H1 (cell line): Measurements from ENCODE around the gene LEFTY2. TPM values are rescaled to one million over a fixed set of nuclear protein-coding genes. Genes with fewer than 3 reads are reported as not detected.
A peak's percentile ranks its signal among the peaks of the same experiment; 100 is the strongest.
"Not testable (repeated sequence)": the region's sequence is repeated elsewhere in the genome, so short reads cannot be mapped to it uniquely, and the experiment has no call there.

Source experiments
- CTCF ChIA-PET: fragments of 300-600 bp; sonication (Branson Sonifier 250); formaldehyde crosslinking; loops from one replicate; lab custom pipeline; 2021; ENCODE audit not compliant: partially characterized antibody; lab: Charles Lee
- POLR2A ChIA-PET: fragments of 300-600 bp; sonication (Branson Sonifier 250); formaldehyde crosslinking; loops from one replicate; lab custom pipeline; 2021; ENCODE audit warnings: inconsistent platforms; ENCODE audit not compliant: partially characterized antibody; lab: Charles Lee
- DNase-seq, 2 experiments: peaks; one replicate each; pipeline versions ENCODE4 v3.0.0 to v3.0.0-alpha.2; 2010 to 2022; ENCODE audit warnings: low spot score in 2 of 2, low read depth in 1 of 2, mixed read lengths in 1 of 2
- FAIRE-seq: peaks from 2 replicates; lab custom pipeline; 2011; peaks lifted over from hg19 to GRCh38; lab: Jason Lieb, UNC
- H2AFZ ChIP-seq: 2 replicates; pipeline ENCODE4 v1.8.1; 2012; ENCODE audit warnings: low read length, inconsistent platforms
- H2AK5ac ChIP-seq: 2 replicates; pipeline ENCODE4 v1.6.1; 2013; ENCODE audit warnings: low read depth, low read length
- H2BK120ac ChIP-seq: replicated peaks from 2 replicates; pipeline ENCODE3; 2013; ENCODE audit warnings: low read depth, low read length, inconsistent platforms
- H2BK12ac ChIP-seq: 2 replicates; pipeline ENCODE4 v1.6.1; 2013; ENCODE audit warnings: low read depth, low read length
- H2BK15ac ChIP-seq: 2 replicates; pipeline ENCODE4 v1.6.1; 2013; ENCODE audit warnings: low read length
- H2BK20ac ChIP-seq: 2 replicates; pipeline ENCODE4 v1.6.1; 2013; ENCODE audit warnings: low read length
- H2BK5ac ChIP-seq: 2 replicates; pipeline ENCODE4 v1.6.1; 2013; ENCODE audit warnings: low read depth, low read length
- H3K14ac ChIP-seq: 2 replicates; pipeline ENCODE4 v1.6.1; 2013; ENCODE audit warnings: inconsistent platforms; ENCODE audit not compliant: insufficient read length
- H3K18ac ChIP-seq: 2 replicates; pipeline ENCODE4 v1.6.1; 2013; ENCODE audit warnings: low read length; ENCODE audit errors: extremely low read depth
- H3K23ac ChIP-seq: 2 replicates; pipeline ENCODE4 v1.6.1; 2013; ENCODE audit warnings: inconsistent platforms; ENCODE audit not compliant: insufficient read length
- H3K23me2 ChIP-seq: 2 replicates; pipeline ENCODE4 v1.6.1; 2013; ENCODE audit warnings: low read depth, low read length
- H3K27ac ChIP-seq: 2 replicates; pipeline ENCODE4 v1.6.1; 2011; ENCODE audit warnings: low read depth, low read length, inconsistent platforms
- H3K27me3 ChIP-seq, 4 experiments: replicated peaks in 1 of 4; 1 replicate in 1 of 4; 2 replicates in 3 of 4; pipeline versions ENCODE4 v1.6.1 to v1.8.1; 2011 to 2013; ENCODE audit warnings: low read length in 3 of 4, mild to moderate bottlenecking in 3 of 4, inconsistent platforms in 2 of 4, mixed read lengths in 2 of 4, moderate library complexity in 1 of 4; ENCODE audit not compliant: control insufficient read depth in 3 of 4, insufficient read depth in 3 of 4; ENCODE audit errors: extremely low read depth in 1 of 4
- H3K36me3 ChIP-seq, 4 experiments: 2 replicates each; pipeline versions ENCODE4 v1.6.1 to v1.8.1; 2011 to 2013; ENCODE audit warnings: mild to moderate bottlenecking in 4 of 4, low read length in 3 of 4, moderate library complexity in 2 of 4, control low read depth in 1 of 4, inconsistent platforms in 1 of 4; ENCODE audit not compliant: insufficient read depth in 4 of 4, control insufficient read depth in 2 of 4
- H3K4ac ChIP-seq: replicated peaks from 2 replicates; pipeline ENCODE3; 2013; ENCODE audit warnings: low read length, low read depth, mixed read lengths, inconsistent platforms; ENCODE audit not compliant: insufficient read length
- H3K4me1 ChIP-seq, 4 experiments: replicated peaks in 1 of 4; 1 replicate in 1 of 4; 2 replicates in 3 of 4; pipeline versions ENCODE4 v1.6.1 to v1.8.1; 2011 to 2013; ENCODE audit warnings: low read length in 3 of 4, inconsistent platforms in 2 of 4, mixed read lengths in 1 of 4; ENCODE audit not compliant: insufficient read depth in 4 of 4, control insufficient read depth in 3 of 4
- H3K4me2 ChIP-seq, 2 experiments: 2 replicates each; pipeline versions ENCODE4 v1.6.1 to v1.8.1; 2011 to 2013; ENCODE audit warnings: low read depth in 2 of 2, low read length in 2 of 2, control low read depth in 1 of 2, inconsistent platforms in 1 of 2, mild to moderate bottlenecking in 1 of 2; ENCODE audit not compliant: insufficient read depth in 1 of 2
- H3K4me3 ChIP-seq, 4 experiments: fragments of 200-600, 300-600 bp in 1 of 4; sonication (generic), shearing (Covaris generic), sonication (Bioruptor Twin) in 1 of 4; 2 replicates each; pipeline versions ENCODE4 v1.5.1 to v1.8.1; 2011 to 2016; ENCODE audit warnings: low read length in 4 of 4, low read depth in 3 of 4, control low read depth in 2 of 4, inconsistent platforms in 2 of 4, mild to moderate bottlenecking in 2 of 4, mixed read lengths in 1 of 4, moderate library complexity in 1 of 4; ENCODE audit not compliant: insufficient read depth in 2 of 4; ENCODE audit errors: extremely low read depth in 1 of 4
- H3K56ac ChIP-seq: replicated peaks from 2 replicates; pipeline ENCODE3; 2013; ENCODE audit warnings: low read depth, mild to moderate bottlenecking, mixed read lengths, low read length, inconsistent platforms; ENCODE audit not compliant: insufficient read length
- H3K79me1 ChIP-seq: 2 replicates; pipeline ENCODE4 v1.6.1; 2013; ENCODE audit warnings: low read depth, low read length, control low read depth
- H3K79me2 ChIP-seq, 2 experiments: 2 replicates each; pipeline versions ENCODE4 v1.6.1 to v1.8.1; 2012 to 2013; ENCODE audit warnings: low read length in 2 of 2, mild to moderate bottlenecking in 2 of 2, inconsistent platforms in 1 of 2; ENCODE audit not compliant: insufficient read depth in 2 of 2, control insufficient read depth in 1 of 2
- H3K9ac ChIP-seq, 4 experiments: replicated peaks in 1 of 4; 1 replicate in 1 of 4; 2 replicates in 3 of 4; pipeline versions ENCODE4 v1.6.1 to v1.8.1; 2011 to 2013; ENCODE audit warnings: low read depth in 3 of 4, low read length in 3 of 4, control low read depth in 2 of 4, mild to moderate bottlenecking in 2 of 4, moderate library complexity in 2 of 4, inconsistent platforms in 1 of 4; ENCODE audit errors: extremely low read depth in 1 of 4
- H3K9me3 ChIP-seq, 2 experiments: 2 replicates each; pipeline versions ENCODE4 v1.6.1 to v1.8.1; 2012 to 2013; ENCODE audit warnings: mild to moderate bottlenecking in 2 of 2, moderate library complexity in 2 of 2, control low read depth in 1 of 2, inconsistent platforms in 1 of 2, low read depth in 1 of 2, low read length in 1 of 2, mixed read lengths in 1 of 2; ENCODE audit not compliant: insufficient read depth in 2 of 2
- H4K20me1 ChIP-seq, 2 experiments: replicated peaks in 1 of 2; 2 replicates each; pipeline versions ENCODE3 to v1.8.1; 2011 to 2013; ENCODE audit warnings: inconsistent platforms in 2 of 2, low read length in 2 of 2, mild to moderate bottlenecking in 1 of 2; ENCODE audit not compliant: insufficient read depth in 2 of 2, control insufficient read depth in 1 of 2
- H4K5ac ChIP-seq: 2 replicates; pipeline ENCODE4 v1.6.1; 2013; ENCODE audit warnings: low read length, low read depth, mixed read lengths, inconsistent platforms; ENCODE audit not compliant: insufficient read length
- H4K8ac ChIP-seq: 2 replicates; pipeline ENCODE4 v1.8.0; 2013; ENCODE audit warnings: mild to moderate bottlenecking, moderate library complexity, low read length, inconsistent platforms; ENCODE audit not compliant: insufficient read depth; ENCODE audit errors: extremely low read depth
- H4K91ac ChIP-seq: replicated peaks from 2 replicates; pipeline ENCODE3; 2013; ENCODE audit warnings: low read length, mixed read lengths, inconsistent platforms; ENCODE audit not compliant: insufficient read length
- E2F6 ChIP-seq: IDR thresholded peaks from 2 replicates; pipeline ENCODE4 v1.6.1; 2012; ENCODE audit warnings: inconsistent platforms
- KDM4A ChIP-seq: IDR thresholded peaks from one replicate; pipeline ENCODE4 v1.7.1; 2012; ENCODE audit warnings: low read depth, mild to moderate bottlenecking, moderate library complexity, low read length, inconsistent platforms; ENCODE audit not compliant: severe bottlenecking
- MAX ChIP-seq: IDR thresholded peaks from 2 replicates; pipeline ENCODE4 v1.6.1; 2012; ENCODE audit warnings: inconsistent platforms
- WGBS, 2 experiments: shearing (Covaris generic) in 1 of 2; methylation state at CpG; one replicate each; pipeline versions ENCODE4 v1.1.6 to v1.1.7; 2013 to 2015; ENCODE audit warnings: low lambda C conversion rate in 2 of 2, mixed read lengths in 2 of 2, inconsistent platforms in 1 of 2, low coverage in 1 of 2, missing lambda C conversion rate in 1 of 2; ENCODE audit not compliant: insufficient replicate concordance in 2 of 2, insufficient coverage in 1 of 2, insufficient read length in 1 of 2; ENCODE audit errors: extremely low coverage in 1 of 2, missing lambda C conversion rate in 1 of 2; 5-methylcytosine and 5-hydroxymethylcytosine counted together
- polyA plus RNA-seq, 7 experiments: library from polyadenylated mRNA; depleted of rRNA in 3 of 7; stranded (reverse) in 5 of 7; unstranded in 2 of 7; fragments of >200 nt in 5 of 7; fragments of 200-250 nt in 2 of 7; gene quantifications; 1 replicate in 5 of 7; 2 replicates in 1 of 7; 4 replicates in 1 of 7; pipeline versions ENCODE4 v1.2.1 to v1.2.3, GENCODE V29; 2011 to 2013; ENCODE audit warnings: missing spikeins in 2 of 7, mixed read lengths in 2 of 7
- total RNA-seq: library from RNA; stranded (reverse); fragmentation: NEBNext Ultra II Directional; extraction: Animal tissue kit (Norgen Biotek cat#: 25700); gene quantifications from 2 replicates; pipeline ENCODE4 v1.2.1, GENCODE V29; 2021

LEFTY2 gene
- total and polyA plus RNA-seq, 2 of the 8 experiments (the other 6 are each of a cell fraction or from before 2014, with no cell fraction given) = 2.6 to 4.3 TPM

GRCh38 chr1:225939097-225939938 lies 1.7 kb downstream of the LEFTY2 start:
- not testable (repeated sequence) for H3K14ac ChIP-seq, H3K27ac ChIP-seq, H4K20me1 ChIP-seq, H3K56ac ChIP-seq, H3K79me1 ChIP-seq, H4K8ac ChIP-seq, H2AFZ ChIP-seq, FAIRE-seq, H4K5ac ChIP-seq, H3K23ac ChIP-seq, H2BK15ac ChIP-seq, H3K9ac ChIP-seq, H2BK5ac ChIP-seq, H3K4ac ChIP-seq, H2AK5ac ChIP-seq, H2BK20ac ChIP-seq, H3K9me3 ChIP-seq, H3K27me3 ChIP-seq, H2BK120ac ChIP-seq, H3K79me2 ChIP-seq, H3K36me3 ChIP-seq, H3K23me2 ChIP-seq
- ChIA-PET CTCF (interaction anchor here (1.2 to 4.0 kb wide), 3 partner anchors 23 to 63 kb away, joined by 3 to 23 read pairs (median 4); no protein-coding TSS in a partner anchor), POLR2A (interaction anchor here (1.0 kb wide), 1 partner anchor 12 kb away, joined by 3 read pairs; no protein-coding TSS in a partner anchor)
- WGBS, 2 experiments = 24% methylated on average over 31 of the region's 69 CpGs; no CpG with 5 or more reads in 1 of the 2 experiments
- peak overlapping the region; percentile 74 for H4K91ac ChIP-seq
- H3K4me1 ChIP-seq = peaks cover 0 to 11% (median 7%) of the 10 kb centered on the region in 4 experiments; a peak in 4 of 7 replicates
- TF ChIP-seq E2F6 (0 out of 2 replicates have a peak, but pooled peaks have one; percentile 28), MAX (peak; percentile 43; the same call in 1 of the 2 replicates), KDM4A (peak; percentile 69)
- peak in 1 of 2 experiments; percentile 88 for DNase-seq
- peak overlapping the region; percentile 60; the same call in 1 of the 2 replicates for H3K18ac ChIP-seq
- 0 out of 2 replicates have a peak overlapping the region, but pooled peaks have one; percentile 17 for H2BK12ac ChIP-seq
- H3K4me3 ChIP-seq = peak overlapping the region; percentile 20 to 59 (median 28); a peak in 7 of 8 replicates
- peak overlapping the region; percentile 50 to 66 for H3K4me2 ChIP-seq
